Neural cell (in vitro differentiated cells): Measurements from ENCODE around the gene NBEA. TPM values are rescaled to one million over a fixed set of nuclear protein-coding genes. Genes with fewer than 3 reads are reported as not detected.

Experiments
- H2AFZ ChIP-seq: fragments of 200-600, 300-800 bp; sonication (generic), shearing (Covaris generic); 2 replicates; pipeline ENCODE4 v1.6.0; 2014; ENCODE audit warnings: low read depth, mild to moderate bottlenecking, antibody characterized with exemption, low read length, moderate library complexity
- H3F3A ChIP-seq: fragments of 200-600 bp; shearing (Covaris generic); 2 replicates; pipeline ENCODE4 v1.6.1; 2016; ENCODE audit warnings: mild to moderate bottlenecking, moderate library complexity, mixed read lengths, antibody characterized with exemption, low read length; ENCODE audit not compliant: insufficient read depth, poor library complexity, severe bottlenecking
- H3K27ac ChIP-seq: fragments of 200-600, 300-800 bp; sonication (generic), shearing (Covaris generic); 2 replicates; pipeline ENCODE4 v1.5.1; 2014; ENCODE audit warnings: mild to moderate bottlenecking, low read length, moderate library complexity
- H3K27me3 ChIP-seq: fragments of 300-800, 200-600 bp; sonication (generic), shearing (Covaris generic); 2 replicates; pipeline ENCODE4 v1.6.0; 2014; ENCODE audit warnings: mild to moderate bottlenecking, low read depth, low read length, moderate library complexity; ENCODE audit not compliant: insufficient read depth
- H3K36me3 ChIP-seq: fragments of 300-800, 200-600 bp; sonication (generic), shearing (Covaris generic); 2 replicates; pipeline ENCODE4 v1.5.1; 2014; ENCODE audit warnings: mild to moderate bottlenecking, antibody characterized with exemption, low read length, moderate library complexity; ENCODE audit not compliant: insufficient read depth
- H3K4me2 ChIP-seq: fragments of 300-800, 200-600 bp; sonication (generic), shearing (Covaris generic); 2 replicates; pipeline ENCODE4 v1.6.0; 2014; ENCODE audit warnings: mild to moderate bottlenecking, low read length
- H3K4me3 ChIP-seq: fragments of 300-800, 200-600 bp; sonication (generic), shearing (Covaris generic); 2 replicates; pipeline ENCODE4 v1.5.1; 2014; ENCODE audit warnings: mild to moderate bottlenecking, low read length, moderate library complexity
- H3K79me2 ChIP-seq: fragments of 200-600 bp; shearing (Covaris generic); replicated peaks from 2 replicates; pipeline ENCODE4 v1.6.0; 2014; ENCODE audit warnings: mild to moderate bottlenecking, low read length, moderate library complexity; ENCODE audit not compliant: insufficient read depth
- H3K9ac ChIP-seq: fragments of 300-800, 200-600 bp; sonication (generic), shearing (Covaris generic); 2 replicates; pipeline ENCODE4 v1.6.1; 2016; ENCODE audit warnings: mild to moderate bottlenecking, low read length, mixed read lengths
- H3K9me2 ChIP-seq: fragments of 200-600 bp; shearing (Covaris generic); 2 replicates; pipeline ENCODE4 v1.6.1; 2016; ENCODE audit warnings: mild to moderate bottlenecking, low read length, mixed read lengths; ENCODE audit not compliant: insufficient read depth
- H3K9me3 ChIP-seq: fragments of 200-600, 300-800 bp; sonication (generic), shearing (Covaris generic); 2 replicates; pipeline ENCODE4 v1.6.1; 2016; ENCODE audit warnings: mild to moderate bottlenecking, mixed run types, low read length, moderate library complexity, mixed read lengths
- H4K20me1 ChIP-seq: fragments of 200-600 bp; shearing (Covaris generic); 2 replicates; pipeline ENCODE4 v1.6.1; 2016; ENCODE audit warnings: mild to moderate bottlenecking, mixed run types; ENCODE audit not compliant: insufficient read depth
- CTCF ChIP-seq: fragments of 450-650 bp; IDR thresholded peaks from 2 replicates; pipeline ENCODE4 v1.5.1; 2014; ENCODE audit warnings: antibody characterized with exemption, mild to moderate bottlenecking, moderate library complexity; ENCODE audit not compliant: poor library complexity, severe bottlenecking
- EP300 ChIP-seq: fragments of 450-650 bp; conservative IDR thresholded peaks from 2 replicates; pipeline ENCODE4 v1.6.1; 2014; ENCODE audit warnings: antibody characterized with exemption, mild to moderate bottlenecking, moderate library complexity; ENCODE audit not compliant: poor library complexity, severe bottlenecking
- EZH2 ChIP-seq: fragments of 200-600, 300-800 bp; shearing (Covaris generic), sonication (generic); IDR thresholded peaks from 2 replicates; pipeline ENCODE4 v1.6.1; 2014; ENCODE audit warnings: antibody characterized with exemption, low read length, borderline replicate concordance, mild to moderate bottlenecking; ENCODE audit not compliant: insufficient read depth, poor library complexity, severe bottlenecking
- MXI1 ChIP-seq: fragments of 450-650 bp; conservative IDR thresholded peaks from 2 replicates; pipeline ENCODE4 v1.6.1; 2014; ENCODE audit warnings: antibody characterized with exemption, mild to moderate bottlenecking; ENCODE audit not compliant: poor library complexity, severe bottlenecking
- POLR2AphosphoS5 ChIP-seq: IDR thresholded peaks from 2 replicates; pipeline ENCODE4 v1.6.1; 2012
- RAD21 ChIP-seq: fragments of 450-650 bp; conservative IDR thresholded peaks from 2 replicates; pipeline ENCODE4 v1.6.1; 2014; ENCODE audit warnings: antibody characterized with exemption, mild to moderate bottlenecking, moderate library complexity
- REST ChIP-seq: IDR thresholded peaks from 2 replicates; pipeline ENCODE4 v1.6.1; 2012; ENCODE audit warnings: borderline replicate concordance
- SMC3 ChIP-seq: fragments of 450-650 bp; conservative IDR thresholded peaks from 2 replicates; pipeline ENCODE4 v1.6.1; 2014; ENCODE audit warnings: antibody characterized with exemption, mild to moderate bottlenecking, moderate library complexity; ENCODE audit not compliant: poor library complexity
- TAF1 ChIP-seq: IDR thresholded peaks from 2 replicates; pipeline ENCODE4 v1.6.1; 2012; ENCODE audit warnings: low read depth
- polyA plus RNA-seq: library from polyadenylated mRNA; depleted of rRNA; stranded (reverse); fragments of >200 nt; gene quantifications from 2 replicates; pipeline ENCODE4 v1.2.3, GENCODE V29; 2014

The NBEA gene
- polyA plus RNA-seq, 1 donor from 2014 or later = 55.8 TPM

- TF ChIP-seq MXI1 (no peak), EP300 (no peak), POLR2AphosphoS5 (no peak), SMC3 (no peak), REST (no peak), EZH2 (no peak), RAD21 (no peak), TAF1 (no peak), CTCF (no peak)
- no peaks in the 10 kb centered on the region for H3K79me2 ChIP-seq
- no peaks in the 10 kb centered on the region for H3K9me2 ChIP-seq
- H3F3A ChIP-seq = peaks cover 4% of the 10 kb centered on the region
- H3K9ac ChIP-seq = no peak overlapping the region
- no peaks in the 10 kb centered on the region for H3K36me3 ChIP-seq
- H3K9me3 ChIP-seq = no peaks in the 10 kb centered on the region
- no peak overlapping the region for H3K27ac ChIP-seq
- H3K4me2 ChIP-seq = no peak overlapping the region
- H3K4me3 ChIP-seq = no peak overlapping the region
- H3K27me3 ChIP-seq = no peaks in the 10 kb centered on the region
- H2AFZ ChIP-seq = no peak overlapping the region
- H4K20me1 ChIP-seq = no peaks in the 10 kb centered on the region
These were observed 585.4 kb downstream of the NBEA start for GRCh38 chr13:35527451-35527850.

GRCh38 chr13:35530147-35530546 is 588.1 kb downstream of the NBEA start:
- Histone ChIP-seq H3K27me3 (no peaks in the 10 kb centered on the region), H3K9ac (no peak overlapping the region), H4K20me1 (no peaks in the 10 kb centered on the region), H2AFZ (no peak overlapping the region), H3K79me2 (no peaks in the 10 kb centered on the region), H3K36me3 (no peaks in the 10 kb centered on the region), H3K9me3 (no peaks in the 10 kb centered on the region), H3K9me2 (no peaks in the 10 kb centered on the region), H3K27ac (no peak overlapping the region), H3K4me2 (peak overlapping the region; percentile 25), H3F3A (peaks cover 4% of the 10 kb centered on the region), H3K4me3 (no peak overlapping the region)
- TF ChIP-seq REST = no peak
- no peak for TF ChIP-seq TAF1
- TF ChIP-seq EP300 = peak; percentile 44
- TF ChIP-seq RAD21 = no peak
- TF ChIP-seq SMC3 = no peak
- TF ChIP-seq EZH2 = no peak
